ENCODE measurements around the gene DOHH.

DNA sequence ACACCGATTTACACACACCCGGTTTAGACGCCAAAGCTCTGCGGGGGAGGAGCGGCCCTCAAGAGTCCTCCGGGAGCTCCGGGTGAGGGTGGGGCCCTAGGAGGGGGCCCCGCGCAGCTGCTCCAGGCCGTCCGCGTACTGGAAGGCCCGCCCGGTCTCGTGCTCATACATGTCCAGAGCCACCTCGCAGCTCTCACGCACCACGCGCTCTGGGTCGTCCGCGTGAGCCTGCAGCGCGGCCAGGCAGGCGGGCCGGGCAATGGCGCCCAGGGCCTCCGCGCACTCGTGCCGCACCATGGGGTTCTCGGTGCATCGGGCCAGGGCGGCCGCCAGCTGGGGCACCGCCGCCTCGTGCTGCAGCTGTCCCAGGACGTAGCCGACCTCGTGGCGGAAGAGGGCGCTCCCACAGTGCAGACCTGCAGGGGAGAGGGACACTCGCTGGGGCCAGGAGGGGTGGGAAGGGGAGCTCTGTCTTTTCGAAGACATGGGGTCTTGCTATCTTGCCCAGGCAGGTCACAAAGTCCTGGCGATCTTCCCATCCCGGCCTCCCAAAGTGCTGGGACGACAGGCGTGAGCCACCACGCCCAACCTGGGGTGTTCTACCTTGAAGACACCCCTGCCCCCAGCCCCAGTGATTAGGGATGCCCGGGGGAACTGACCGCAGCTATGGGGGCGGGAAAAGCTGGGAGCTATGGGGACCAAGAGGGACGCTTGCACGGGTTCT, 8.9 kb downstream of the DOHH start:
- TF ChIP-seq POLR2A (IDR thresholded peaks at IDR 0.05) = no peak
- TF ChIP-seq, protein P1, sequence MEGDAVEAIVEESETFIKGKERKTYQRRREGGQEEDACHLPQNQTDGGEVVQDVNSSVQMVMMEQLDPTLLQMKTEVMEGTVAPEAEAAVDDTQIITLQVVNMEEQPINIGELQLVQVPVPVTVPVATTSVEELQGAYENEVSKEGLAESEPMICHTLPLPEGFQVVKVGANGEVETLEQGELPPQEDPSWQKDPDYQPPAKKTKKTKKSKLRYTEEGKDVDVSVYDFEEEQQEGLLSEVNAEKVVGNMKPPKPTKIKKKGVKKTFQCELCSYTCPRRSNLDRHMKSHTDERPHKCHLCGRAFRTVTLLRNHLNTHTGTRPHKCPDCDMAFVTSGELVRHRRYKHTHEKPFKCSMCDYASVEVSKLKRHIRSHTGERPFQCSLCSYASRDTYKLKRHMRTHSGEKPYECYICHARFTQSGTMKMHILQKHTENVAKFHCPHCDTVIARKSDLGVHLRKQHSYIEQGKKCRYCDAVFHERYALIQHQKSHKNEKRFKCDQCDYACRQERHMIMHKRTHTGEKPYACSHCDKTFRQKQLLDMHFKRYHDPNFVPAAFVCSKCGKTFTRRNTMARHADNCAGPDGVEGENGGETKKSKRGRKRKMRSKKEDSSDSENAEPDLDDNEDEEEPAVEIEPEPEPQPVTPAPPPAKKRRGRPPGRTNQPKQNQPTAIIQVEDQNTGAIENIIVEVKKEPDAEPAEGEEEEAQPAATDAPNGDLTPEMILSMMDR (IDR thresholded peaks at IDR 0.05 in 4 of 5, conservative IDR thresholded peaks at IDR 0.05 in 1 of 5) = no peak

Measured in gastrocnemius medialis (tissue), 4 donors.